Measurements from ENCODE around the gene DERA. TPM values are rescaled to one million over a fixed set of nuclear protein-coding genes. Genes with fewer than 3 reads are reported as not detected.

The DERA gene
- total and polyA plus RNA-seq, 2 of the 13 experiments (the other 11 are each of a cell fraction or from before 2014, with no cell fraction given), result 24.0 to 51.3 TPM

- TF ChIP-seq ZNF569 (CRISPR knock-in tag; IDR thresholded peaks at IDR 0.05; ENCODE audit: borderline replicate concordance), result no peak
- peak; percentile 62; the same call in 1 of the 2 replicates for TF ChIP-seq ZNF644 (CRISPR knock-in tag; IDR thresholded peaks at IDR 0.05; ENCODE audit: low read depth)
- TF ChIP-seq STAG1 (CRISPR knock-in tag; IDR thresholded peaks at IDR 0.05), result peak; percentile 20; the same call in 1 of the 2 replicates
- TF ChIP-seq CBX2 (IDR thresholded peaks at IDR 0.05; ENCODE audit: low read depth, low read length), result no peak
- no peak for TF ChIP-seq CBX2 (CRISPR knock-in tag; IDR thresholded peaks at IDR 0.05; ENCODE audit: low read depth)
- TF ChIP-seq RNF219 (CRISPR knock-in tag; IDR thresholded peaks at IDR 0.05), result no peak
- TF ChIP-seq HNRNPLL (IDR thresholded peaks at IDR 0.05; ENCODE audit: low read depth, low read length, poor library complexity, severe bottlenecking), result no peak
- 0 out of 2 replicates have a peak, but pooled peaks have one; percentile 16 for TF ChIP-seq RAD21 (CRISPR knock-in tag; IDR thresholded peaks at IDR 0.05)
- no peak for TF ChIP-seq ZMYM2 (CRISPR knock-in tag; IDR thresholded peaks at IDR 0.05)
- TF ChIP-seq ATF1 (CRISPR knock-in tag; IDR thresholded peaks at IDR 0.05), result no peak
- no peak for TF ChIP-seq RARA (CRISPR knock-in tag; IDR thresholded peaks at IDR 0.05)
- TF ChIP-seq HOMEZ (CRISPR knock-in tag; IDR thresholded peaks at IDR 0.05; ENCODE audit: low read depth), result no peak
- peak; percentile 49 for TF ChIP-seq HNF4A (CRISPR knock-in tag; IDR thresholded peaks at IDR 0.05)
- 0 out of 2 replicates have a peak, but pooled peaks have one; percentile 18 for TF ChIP-seq ZMYM4 (CRISPR knock-in tag; IDR thresholded peaks at IDR 0.05)
- no peak for TF ChIP-seq HNF4G (IDR thresholded peaks at IDR 0.05; ENCODE audit: borderline replicate concordance, low read depth, low read length)
- no peak for TF ChIP-seq HNF4G (CRISPR knock-in tag; IDR thresholded peaks at IDR 0.05; ENCODE audit: borderline replicate concordance, low read depth)
Observed at GRCh38 chr12:15979096-15980092, 68.3 kb downstream of the DERA start (continued).

All from HepG2 (cell line).